K562 (cell line): ENCODE results near the gene NOTO. TPM values are rescaled to one million over a fixed set of nuclear protein-coding genes. Genes with fewer than 3 reads are reported as not detected.

Experiments used
- IFI16 ChIP-seq: fragments of 250-450 bp; sonication (Bioruptor Pico); IDR thresholded peaks from 2 replicates; pipeline ENCODE4 v2.1.2; 2022; ENCODE audit warnings: mild to moderate bottlenecking, inconsistent platforms
- JUND ChIP-seq, 2 experiments: IDR thresholded peaks; 2 replicates in 1 of 2; 3 replicates in 1 of 2; pipeline ENCODE4 v1.6.1; 2011; ENCODE audit warnings: borderline replicate concordance in 2 of 2, low read depth in 2 of 2, low read length in 2 of 2, improper control_type of control experiment in 1 of 2, missing biosample characterization in 1 of 2, missing genetic modification characterization in 1 of 2, missing genetic modification reagents in 1 of 2
- MECOM ChIP-seq: fragments of 250-450 bp; sonication (Bioruptor Pico); IDR thresholded peaks from 2 replicates; pipeline ENCODE4 v1.8.0; 2022; ENCODE audit warnings: inconsistent platforms
- PPARD ChIP-seq: fragments of 250-450 bp; sonication (Bioruptor Pico); IDR thresholded peaks from 2 replicates; pipeline ENCODE4 v1.8.0; 2022; ENCODE audit warnings: inconsistent platforms, mild to moderate bottlenecking, moderate library complexity
- RB1 ChIP-seq: fragments of 450-650 bp; IDR thresholded peaks from 2 replicates; pipeline ENCODE4 v1.6.1; 2017; ENCODE audit warnings: low read depth, mild to moderate bottlenecking
- SMC3 ChIP-seq: conservative IDR thresholded peaks from 2 replicates; pipeline ENCODE4 v1.6.1; 2011; ENCODE audit warnings: low read depth, low read length, improper control_type of control experiment; ENCODE audit not compliant: insufficient read depth
- XRCC5 ChIP-seq: fragments of 200-400 bp; formaldehyde crosslinking; IDR thresholded peaks from 2 replicates; pipeline ENCODE4 v1.6.1; 2017; ENCODE audit warnings: low read depth, mild to moderate bottlenecking, low read length
- ZNF584 ChIP-seq: fragments of 200-800 bp; sonication (Bioruptor generic); IDR thresholded peaks from 2 replicates; pipeline ENCODE4 v1.6.1; 2016; ENCODE audit warnings: low read depth, mild to moderate bottlenecking, missing genetic modification characterization, missing compliant biosample characterization
- polyA plus RNA-seq, 8 experiments: library from polyadenylated mRNA; depleted of rRNA in 4 of 8; stranded (reverse) in 5 of 8; unstranded in 3 of 8; fragments of >200 nt; fragmentation: Nextera tagmentation in 2 of 8; fragmentation: Illumina TruSeq in 1 of 8; extraction: Ambion mirVana in 2 of 8; extraction: Trizol in 1 of 8; gene quantifications; 2 replicates each; pipeline versions ENCODE4 v1.2.1 to v1.2.3, GENCODE V29; 2011 to 2014; ENCODE audit warnings: inconsistent platforms in 1 of 8, missing spikeins in 1 of 8
- total RNA-seq, 7 experiments: library from RNA; depleted of rRNA in 6 of 7; stranded (reverse); fragments of >200 nt in 6 of 7; fragmentation: Illumina TruSeq in 2 of 7; extraction: Trizol in 2 of 7; gene quantifications; 2 replicates each; pipeline versions ENCODE4 v1.2.1 to v1.2.3, GENCODE V29; 2011 to 2021; ENCODE audit warnings: low replicate concordance in 1 of 7
- TF ChIP-seq, protein P1 (sequence below), 2 experiments: fragments of 450-650 bp in 1 of 2; IDR thresholded peaks; 2 replicates each; pipeline ENCODE4 v1.6.1; 2011 to 2017; ENCODE audit warnings: low read depth in 2 of 2, antibody characterized with exemption in 1 of 2, borderline replicate concordance in 1 of 2, low read length in 1 of 2, mild to moderate bottlenecking in 1 of 2, mixed read lengths in 1 of 2; ENCODE audit not compliant: control insufficient read depth in 1 of 2
- TF ChIP-seq, protein P2 (sequence below), 2 experiments: fragments of 250-450 bp in 1 of 2; fragments of 450-650 bp in 1 of 2; sonication (Bioruptor Pico) in 1 of 2; IDR thresholded peaks; 2 replicates each; pipeline versions ENCODE4 v1.6.1 to v1.8.0; 2016 to 2021; ENCODE audit warnings: mild to moderate bottlenecking in 2 of 2, moderate library complexity in 2 of 2, missing compliant biosample characterization in 1 of 2, missing genetic modification characterization in 1 of 2
- TF ChIP-seq, protein P3 (sequence below): fragments of 450-650 bp; formaldehyde crosslinking; IDR thresholded peaks from 2 replicates; pipeline ENCODE4 v1.4.0; 2020; ENCODE audit warnings: mild to moderate bottlenecking, moderate library complexity
- TF ChIP-seq, protein P4 (sequence below): fragments of 250-450 bp; sonication (Bioruptor Pico); IDR thresholded peaks from 2 replicates; pipeline ENCODE4 v1.8.0; 2021; ENCODE audit warnings: moderate library complexity, mild to moderate bottlenecking, inconsistent platforms
- TF ChIP-seq, protein P5 (sequence below): IDR thresholded peaks from 2 replicates; pipeline ENCODE4 v1.6.1; 2011; ENCODE audit warnings: borderline replicate concordance, low read depth, mild to moderate bottlenecking, moderate library complexity, low read length; ENCODE audit not compliant: insufficient read depth, poor library complexity, severe bottlenecking

The NOTO gene
- total and polyA plus RNA-seq, 9 of the 15 experiments (the other 6 are each of a cell fraction or from before 2014, with no cell fraction given), result not detected

DNA sequence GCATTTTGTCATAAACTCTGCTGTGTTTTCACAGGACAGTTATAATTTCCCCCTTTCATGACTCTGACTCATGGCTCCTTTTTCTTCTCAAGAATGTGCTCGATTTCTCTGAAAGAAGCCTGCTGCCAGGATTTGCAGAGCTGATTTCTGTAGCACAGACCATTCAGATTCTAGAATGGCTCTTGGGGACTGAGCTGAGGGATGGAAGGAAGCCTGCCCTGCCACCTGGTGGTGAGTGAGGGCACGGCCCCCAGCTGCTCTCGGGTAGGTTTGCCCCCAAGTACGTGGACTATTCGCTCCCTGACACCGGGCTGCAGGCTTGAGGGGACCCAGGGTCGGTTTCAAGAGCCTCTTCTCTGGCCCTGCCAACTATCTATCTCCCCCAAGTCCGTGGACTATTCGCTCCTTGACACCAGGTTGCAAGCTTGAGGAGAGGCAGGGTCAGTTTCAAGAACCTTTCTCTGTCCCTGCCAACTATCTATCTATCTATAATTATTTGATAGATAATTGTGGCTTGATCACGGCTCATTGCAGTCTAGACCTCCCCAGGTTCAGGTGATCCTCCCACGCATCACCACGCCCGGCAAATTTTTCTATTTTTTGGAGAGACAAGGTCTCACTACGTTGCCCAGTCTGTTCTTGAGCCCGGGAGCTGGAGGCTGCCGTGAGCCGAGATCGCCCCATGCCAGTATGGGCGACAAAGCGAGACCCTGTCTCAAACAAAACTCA lies 10.2 kb downstream of the NOTO start (continued):
- TF ChIP-seq JUND (IDR thresholded peaks at IDR 0.05; ENCODE audit: borderline replicate concordance, low read depth, low read length) (no peak), JUND (tag; IDR thresholded peaks at IDR 0.05; ENCODE audit: borderline replicate concordance, low read depth, low read length) (0 out of 3 replicates have a peak, but pooled peaks have one; percentile 14), PPARD (CRISPR knock-in tag) (no peak), SMC3 (peak; percentile 63), MECOM (CRISPR knock-in tag) (no peak), RB1 (peak; percentile 54; the same call in 1 of the 2 replicates), IFI16 (no peak), XRCC5 (0 out of 2 replicates have a peak, but pooled peaks have one; percentile 50), ZNF584 (CRISPR knock-in tag) (no peak)
- TF ChIP-seq, protein P1, sequence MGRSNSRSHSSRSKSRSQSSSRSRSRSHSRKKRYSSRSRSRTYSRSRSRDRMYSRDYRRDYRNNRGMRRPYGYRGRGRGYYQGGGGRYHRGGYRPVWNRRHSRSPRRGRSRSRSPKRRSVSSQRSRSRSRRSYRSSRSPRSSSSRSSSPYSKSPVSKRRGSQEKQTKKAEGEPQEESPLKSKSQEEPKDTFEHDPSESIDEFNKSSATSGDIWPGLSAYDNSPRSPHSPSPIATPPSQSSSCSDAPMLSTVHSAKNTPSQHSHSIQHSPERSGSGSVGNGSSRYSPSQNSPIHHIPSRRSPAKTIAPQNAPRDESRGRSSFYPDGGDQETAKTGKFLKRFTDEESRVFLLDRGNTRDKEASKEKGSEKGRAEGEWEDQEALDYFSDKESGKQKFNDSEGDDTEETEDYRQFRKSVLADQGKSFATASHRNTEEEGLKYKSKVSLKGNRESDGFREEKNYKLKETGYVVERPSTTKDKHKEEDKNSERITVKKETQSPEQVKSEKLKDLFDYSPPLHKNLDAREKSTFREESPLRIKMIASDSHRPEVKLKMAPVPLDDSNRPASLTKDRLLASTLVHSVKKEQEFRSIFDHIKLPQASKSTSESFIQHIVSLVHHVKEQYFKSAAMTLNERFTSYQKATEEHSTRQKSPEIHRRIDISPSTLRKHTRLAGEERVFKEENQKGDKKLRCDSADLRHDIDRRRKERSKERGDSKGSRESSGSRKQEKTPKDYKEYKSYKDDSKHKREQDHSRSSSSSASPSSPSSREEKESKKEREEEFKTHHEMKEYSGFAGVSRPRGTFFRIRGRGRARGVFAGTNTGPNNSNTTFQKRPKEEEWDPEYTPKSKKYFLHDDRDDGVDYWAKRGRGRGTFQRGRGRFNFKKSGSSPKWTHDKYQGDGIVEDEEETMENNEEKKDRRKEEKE (IDR thresholded peaks at IDR 0.05; ENCODE audit: borderline replicate concordance in 1 of 2, control insufficient read depth in 1 of 2, low read depth in 2 of 2, low read length in 1 of 2), result no peak
- TF ChIP-seq, protein P2, sequence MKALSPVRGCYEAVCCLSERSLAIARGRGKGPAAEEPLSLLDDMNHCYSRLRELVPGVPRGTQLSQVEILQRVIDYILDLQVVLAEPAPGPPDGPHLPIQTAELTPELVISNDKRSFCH (CRISPR knock-in tag; IDR thresholded peaks at IDR 0.05), result no peak
- TF ChIP-seq, protein P2 (tag; IDR thresholded peaks at IDR 0.05), result no peak
- TF ChIP-seq, protein P3, sequence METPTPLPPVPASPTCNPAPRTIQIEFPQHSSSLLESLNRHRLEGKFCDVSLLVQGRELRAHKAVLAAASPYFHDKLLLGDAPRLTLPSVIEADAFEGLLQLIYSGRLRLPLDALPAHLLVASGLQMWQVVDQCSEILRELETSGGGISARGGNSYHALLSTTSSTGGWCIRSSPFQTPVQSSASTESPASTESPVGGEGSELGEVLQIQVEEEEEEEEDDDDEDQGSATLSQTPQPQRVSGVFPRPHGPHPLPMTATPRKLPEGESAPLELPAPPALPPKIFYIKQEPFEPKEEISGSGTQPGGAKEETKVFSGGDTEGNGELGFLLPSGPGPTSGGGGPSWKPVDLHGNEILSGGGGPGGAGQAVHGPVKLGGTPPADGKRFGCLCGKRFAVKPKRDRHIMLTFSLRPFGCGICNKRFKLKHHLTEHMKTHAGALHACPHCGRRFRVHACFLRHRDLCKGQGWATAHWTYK (CRISPR knock-in tag), result no peak
- TF ChIP-seq, protein P4, sequence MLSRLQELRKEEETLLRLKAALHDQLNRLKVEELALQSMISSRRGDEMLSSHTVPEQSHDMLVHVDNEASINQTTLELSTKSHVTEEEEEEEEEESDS (CRISPR knock-in tag), result no peak
- TF ChIP-seq, protein P5, sequence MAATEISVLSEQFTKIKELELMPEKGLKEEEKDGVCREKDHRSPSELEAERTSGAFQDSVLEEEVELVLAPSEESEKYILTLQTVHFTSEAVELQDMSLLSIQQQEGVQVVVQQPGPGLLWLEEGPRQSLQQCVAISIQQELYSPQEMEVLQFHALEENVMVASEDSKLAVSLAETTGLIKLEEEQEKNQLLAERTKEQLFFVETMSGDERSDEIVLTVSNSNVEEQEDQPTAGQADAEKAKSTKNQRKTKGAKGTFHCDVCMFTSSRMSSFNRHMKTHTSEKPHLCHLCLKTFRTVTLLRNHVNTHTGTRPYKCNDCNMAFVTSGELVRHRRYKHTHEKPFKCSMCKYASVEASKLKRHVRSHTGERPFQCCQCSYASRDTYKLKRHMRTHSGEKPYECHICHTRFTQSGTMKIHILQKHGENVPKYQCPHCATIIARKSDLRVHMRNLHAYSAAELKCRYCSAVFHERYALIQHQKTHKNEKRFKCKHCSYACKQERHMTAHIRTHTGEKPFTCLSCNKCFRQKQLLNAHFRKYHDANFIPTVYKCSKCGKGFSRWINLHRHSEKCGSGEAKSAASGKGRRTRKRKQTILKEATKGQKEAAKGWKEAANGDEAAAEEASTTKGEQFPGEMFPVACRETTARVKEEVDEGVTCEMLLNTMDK, result peak; percentile 60
